ENCODE results near the gene UBE2D2.
"Not testable (repeated sequence)": the region's sequence is repeated elsewhere in the genome, so short reads cannot be mapped to it uniquely, and the experiment has no call there.

UBE2D2 gene

DNA sequence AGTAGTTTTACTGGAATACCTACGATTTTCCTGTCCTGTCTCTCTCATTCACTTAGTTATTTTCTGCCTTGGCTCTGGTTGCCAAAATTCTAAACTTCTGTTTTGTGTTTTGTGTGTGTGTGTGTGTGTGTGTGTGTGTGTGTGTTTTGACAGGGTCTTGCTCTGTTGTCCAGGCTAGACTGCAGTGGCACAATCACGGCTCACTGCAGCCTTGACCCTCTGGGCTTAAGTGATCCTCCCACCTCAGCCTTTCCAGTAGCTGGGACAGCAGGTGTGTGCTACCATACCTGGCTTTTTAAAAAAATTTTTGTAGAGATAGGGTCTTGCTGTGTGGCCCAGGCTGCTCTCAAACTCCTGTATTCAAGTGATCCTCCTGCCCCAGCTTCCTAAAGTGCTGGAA, 17.2 kb downstream of the UBE2D2 start:
- in situ Hi-C loops (cut with MboI; ENCODE audit: low sequenced_read_pairs), result no loop called here

DNA sequence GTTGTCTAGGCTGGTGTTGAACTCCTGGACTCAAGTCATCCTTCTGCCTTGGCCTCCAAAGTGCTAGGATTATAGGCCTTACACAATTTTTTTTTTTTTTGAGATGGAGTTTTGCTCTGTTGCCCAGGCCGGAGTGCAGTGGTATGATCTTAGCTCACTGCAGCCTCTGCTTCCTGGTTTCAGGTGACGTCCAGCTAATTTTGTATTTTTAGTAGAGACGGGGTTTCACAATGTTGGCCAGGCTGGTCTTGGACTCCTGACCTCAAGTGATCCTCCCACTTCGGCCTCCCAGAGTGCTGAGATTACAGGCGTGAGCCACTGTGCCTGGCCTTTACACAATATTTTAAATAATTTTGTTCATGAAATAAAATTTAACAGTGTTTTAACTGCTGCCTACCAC, 21.0 kb downstream of the UBE2D2 start:
- in situ Hi-C loops (cut with MboI; ENCODE audit: low sequenced_read_pairs), result not testable (repeated sequence)

DNA sequence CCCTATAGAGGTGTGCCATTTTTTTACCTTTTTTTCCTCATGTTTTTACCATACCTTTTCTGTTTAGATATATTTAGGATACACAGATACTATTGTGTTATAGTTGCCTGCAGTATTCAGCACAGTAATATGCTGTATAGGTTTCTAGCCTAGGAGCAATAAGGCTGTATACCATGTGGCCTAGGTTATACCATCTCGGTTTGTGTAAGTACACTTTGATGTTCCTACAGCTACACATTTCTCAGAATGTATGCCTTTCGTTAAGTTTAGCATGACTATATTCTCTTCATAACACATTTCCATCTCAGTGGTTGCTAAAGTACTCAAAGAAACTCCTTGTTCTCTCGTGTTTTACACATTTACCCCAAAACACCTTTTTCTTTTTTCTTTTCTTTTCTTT, 23.0 kb downstream of the UBE2D2 start:
- in situ Hi-C loops (cut with MboI; ENCODE audit: low sequenced_read_pairs), result no loop called here

DNA sequence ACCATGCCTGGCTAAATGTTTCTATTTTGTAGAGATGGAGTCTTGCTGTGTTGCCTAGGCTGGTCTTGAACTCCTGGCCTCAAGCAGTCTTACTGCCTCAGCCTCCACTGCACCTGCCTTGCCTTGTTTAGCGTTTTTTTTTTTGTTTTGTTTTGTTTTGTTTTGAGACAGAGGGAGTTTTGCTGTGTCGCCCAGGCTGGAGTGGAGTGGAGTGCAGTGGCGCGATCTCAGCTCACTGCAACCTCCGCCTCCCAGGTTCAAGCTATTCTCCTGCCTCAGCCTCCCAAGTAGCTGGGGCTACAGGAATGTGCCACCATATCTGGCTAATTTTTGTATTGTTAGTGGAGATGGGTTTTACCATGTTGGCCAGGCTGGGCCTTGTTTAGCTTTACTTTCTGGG, 27.0 kb downstream of the UBE2D2 start:
- in situ Hi-C loops (cut with MboI; ENCODE audit: low sequenced_read_pairs), result not testable (repeated sequence)

DNA sequence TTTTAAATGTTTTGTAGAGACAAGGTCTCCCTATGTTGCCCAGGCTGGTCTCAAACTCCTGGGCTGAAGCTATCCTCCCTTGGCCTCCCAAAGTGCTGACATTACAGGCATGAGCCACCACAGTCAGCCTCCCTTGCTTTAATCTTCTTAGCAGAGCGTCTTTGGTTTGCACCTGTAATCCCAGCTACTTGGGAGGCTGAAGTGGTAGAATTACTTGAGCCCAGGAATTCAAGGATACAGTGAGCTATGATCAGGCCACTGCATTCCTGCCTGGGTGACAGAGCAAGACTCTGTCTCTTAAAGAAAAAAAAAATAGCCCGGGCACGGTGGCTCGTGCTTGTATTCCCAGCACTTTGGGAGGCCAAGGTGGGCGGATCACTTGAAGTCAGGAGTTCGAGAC, 27.8 kb downstream of the UBE2D2 start:
- in situ Hi-C loops (cut with MboI; ENCODE audit: low sequenced_read_pairs), result no loop called here

DNA sequence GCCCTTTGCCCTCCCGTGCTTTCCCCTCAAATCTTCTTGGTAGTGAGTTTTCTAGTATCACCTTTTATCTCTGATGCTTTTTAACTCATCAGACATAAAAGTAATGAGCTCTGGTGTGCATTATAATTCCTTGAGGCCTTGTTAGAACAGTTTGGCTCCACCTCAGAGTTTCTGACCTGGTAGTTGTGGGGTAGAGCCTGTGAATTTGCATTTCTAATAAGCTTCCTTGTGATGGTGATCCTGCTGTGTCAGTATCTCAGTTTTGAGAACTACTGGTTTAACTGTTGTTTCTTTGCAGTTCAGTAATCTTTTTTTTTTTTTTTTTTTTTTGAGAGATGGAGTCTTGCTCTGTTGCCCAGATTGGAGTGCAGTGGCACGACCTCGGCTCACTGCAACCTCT, 31.1 kb downstream of the UBE2D2 start:
- in situ Hi-C loops (cut with MboI; ENCODE audit: low sequenced_read_pairs), result no loop called here

DNA sequence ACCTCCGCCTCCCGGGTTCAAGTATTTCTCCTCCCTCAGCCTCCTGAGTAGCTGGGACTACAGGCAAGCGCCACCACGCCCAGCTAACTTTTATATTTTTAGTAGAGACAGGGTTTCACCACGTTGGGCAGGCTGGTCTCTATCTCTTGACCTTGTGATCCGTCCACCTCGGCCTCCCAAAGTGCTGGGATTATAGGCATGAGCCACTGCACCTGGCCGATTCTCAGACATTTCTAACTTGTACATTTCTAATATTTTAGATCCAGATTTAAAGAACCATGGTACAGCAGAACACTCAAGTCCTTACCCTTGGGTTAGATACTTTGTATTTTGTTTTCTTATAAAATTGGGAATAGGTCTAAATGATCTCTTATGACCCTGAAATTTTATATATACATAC, 31.9 kb downstream of the UBE2D2 start:
- in situ Hi-C loops (cut with MboI; ENCODE audit: low sequenced_read_pairs), result not testable (repeated sequence)

DNA sequence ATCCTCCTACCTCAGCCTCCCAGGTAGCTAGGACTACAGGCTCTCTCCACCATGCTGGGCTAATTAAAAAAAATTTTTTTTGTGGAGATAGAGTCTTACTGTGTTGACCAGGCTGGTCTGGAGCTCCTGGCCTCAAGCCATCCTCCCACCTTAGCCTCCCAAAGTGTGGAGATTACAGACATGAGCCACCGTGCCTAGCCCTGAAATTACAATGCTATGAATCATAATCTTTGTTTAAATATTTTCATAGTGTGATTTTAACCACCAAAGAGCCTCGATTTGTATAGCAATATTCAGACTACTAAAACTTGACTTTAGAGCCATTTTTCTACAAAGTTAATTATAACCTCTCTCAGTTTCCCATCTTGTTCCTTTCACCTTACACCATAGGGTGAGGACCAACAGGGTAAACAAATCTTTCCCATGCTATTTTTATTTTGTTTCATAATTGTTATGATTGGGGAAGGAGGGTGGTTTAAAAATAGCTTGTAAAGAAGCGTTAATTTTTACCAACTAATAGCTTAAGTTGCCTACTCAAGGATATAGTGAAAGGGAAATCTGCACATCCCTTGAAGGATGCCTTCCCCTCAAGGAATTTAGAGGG, 32.7 kb downstream of the UBE2D2 start:
- in situ Hi-C loops (cut with MboI; ENCODE audit: low sequenced_read_pairs), result no loop called here

DNA sequence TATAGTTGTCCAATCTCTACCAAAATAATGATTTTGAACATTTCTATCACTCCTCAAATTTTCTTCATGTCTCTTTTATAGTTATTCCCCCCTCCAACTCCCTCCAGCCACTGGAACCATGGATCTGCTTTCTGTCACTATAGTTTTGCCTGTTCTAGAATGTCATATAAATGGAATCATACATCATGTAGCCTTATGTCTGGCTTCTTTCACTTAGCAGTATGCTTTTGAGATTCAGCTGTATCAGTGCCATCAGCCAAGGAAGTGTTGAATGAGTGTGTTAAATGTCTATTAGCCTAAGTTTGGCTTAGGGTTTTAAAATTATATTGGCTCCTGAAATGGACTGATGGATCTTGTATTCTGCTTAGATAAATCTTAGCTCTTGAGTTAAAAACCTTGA, 36.0 kb downstream of the UBE2D2 start:
- in situ Hi-C loops (cut with MboI; ENCODE audit: low sequenced_read_pairs), result no loop called here

DNA sequence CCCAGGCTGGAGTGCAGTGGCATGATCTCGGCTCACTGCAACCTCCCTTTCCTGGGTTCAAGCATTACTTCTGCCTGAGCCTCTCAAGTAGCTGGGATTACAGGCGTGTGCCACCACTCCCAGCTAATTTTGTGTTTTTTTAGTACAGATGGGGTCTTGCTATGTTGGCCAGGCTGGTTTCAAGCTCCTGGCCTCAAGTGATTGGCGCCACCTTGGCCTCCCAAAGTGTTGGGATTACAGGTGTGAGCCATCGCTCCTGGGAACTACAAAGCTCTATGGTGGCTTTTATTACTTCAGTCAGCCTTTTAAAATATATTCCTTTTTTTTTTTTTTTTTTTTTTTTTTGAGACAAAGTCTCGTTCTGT, 37.4 kb downstream of the UBE2D2 start:
- in situ Hi-C loops (cut with MboI; ENCODE audit: low sequenced_read_pairs), result not testable (repeated sequence)

DNA sequence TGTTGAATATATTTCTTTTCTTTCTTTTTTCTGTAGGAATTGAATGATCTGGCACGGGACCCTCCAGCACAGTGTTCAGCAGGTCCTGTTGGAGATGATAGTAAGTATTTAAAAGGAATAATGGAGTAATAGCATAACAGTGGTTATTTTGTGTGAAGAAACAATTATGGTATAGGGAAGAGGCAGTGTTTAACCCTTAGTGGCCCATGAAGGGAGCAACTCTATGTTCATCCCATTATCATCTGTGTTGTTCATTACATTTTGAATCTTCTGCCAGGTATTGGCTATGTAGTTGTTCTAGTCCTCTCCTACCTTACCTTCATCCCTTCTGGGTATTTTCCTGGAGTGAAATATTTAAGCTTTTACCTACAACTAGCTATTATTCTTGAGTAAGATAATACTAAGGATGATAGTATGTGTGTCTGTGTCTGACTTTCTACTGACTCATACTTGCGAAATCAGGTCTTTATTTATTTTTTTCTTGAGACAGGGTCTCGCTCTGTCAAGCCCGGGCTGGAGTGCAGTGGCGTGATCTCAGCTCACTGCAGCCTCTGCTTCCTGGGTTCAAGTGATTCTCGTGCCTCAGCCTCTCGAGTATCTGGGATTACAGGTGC, 39.3 kb downstream of the UBE2D2 start:
- in situ Hi-C loops (cut with MboI; ENCODE audit: low sequenced_read_pairs), result no loop called here

DNA sequence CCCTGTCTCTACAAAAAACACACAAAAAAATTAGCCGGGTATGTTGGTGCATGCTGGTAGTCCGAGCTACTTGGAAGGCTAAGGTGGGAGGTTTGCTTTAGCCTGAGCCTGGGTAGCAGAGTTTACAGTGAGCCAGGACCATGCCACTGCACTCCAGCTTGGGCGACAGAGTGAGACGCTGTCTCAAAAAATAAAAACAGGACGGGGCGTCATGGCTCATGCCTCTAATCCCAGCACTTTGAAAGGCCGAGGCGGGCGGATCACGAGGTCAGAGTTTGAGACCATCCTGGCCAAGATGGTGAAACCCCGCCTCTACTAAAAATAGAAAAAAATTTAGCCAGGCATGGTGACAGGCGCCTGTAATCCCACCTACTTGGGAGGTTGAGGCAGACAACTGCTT, 40.3 kb downstream of the UBE2D2 start:
- in situ Hi-C loops (cut with MboI; ENCODE audit: low sequenced_read_pairs), result no loop called here

DNA sequence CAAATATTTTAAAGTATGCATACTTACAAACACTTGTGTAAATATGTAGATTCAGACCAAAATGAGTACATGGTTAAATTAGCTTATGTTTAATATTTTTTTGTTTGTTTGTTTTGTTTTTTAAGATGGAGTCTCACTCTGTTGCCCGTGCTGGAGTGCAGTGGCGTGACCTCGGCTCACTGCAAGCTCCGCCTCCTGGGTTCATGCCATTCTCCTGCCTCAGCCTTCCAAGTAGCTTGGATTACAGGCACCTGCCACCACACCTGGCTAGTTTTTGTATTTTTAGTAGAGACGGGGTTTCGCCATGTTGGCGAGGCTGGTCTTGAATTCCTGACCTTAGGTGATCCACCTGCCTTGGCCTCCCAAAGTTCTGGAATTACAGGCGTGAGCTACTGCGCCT, 40.8 kb downstream of the UBE2D2 start:
- in situ Hi-C loops (cut with MboI; ENCODE audit: low sequenced_read_pairs), result not testable (repeated sequence)

DNA sequence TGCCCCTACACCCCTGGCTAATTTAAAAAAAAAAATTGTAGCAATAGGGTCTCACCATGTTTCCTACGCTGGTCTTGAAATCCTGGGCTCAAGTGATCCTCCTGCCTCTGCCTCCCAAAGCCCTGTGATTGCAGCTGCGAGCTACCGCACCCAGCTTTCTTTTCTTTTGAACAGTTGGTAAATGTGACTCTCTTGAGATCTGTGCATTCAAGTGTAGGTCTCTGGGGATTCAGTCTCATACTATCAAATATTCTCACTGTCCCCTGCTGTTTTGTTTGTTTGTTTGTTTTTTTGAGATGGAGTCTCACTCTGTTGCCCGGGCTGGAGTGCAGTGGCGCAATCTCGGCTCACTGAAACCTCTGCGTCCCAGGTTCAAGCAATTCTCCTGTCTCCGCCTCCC, 44.7 kb downstream of the UBE2D2 start:
- in situ Hi-C loops (cut with MboI; ENCODE audit: low sequenced_read_pairs), result no loop called here

DNA sequence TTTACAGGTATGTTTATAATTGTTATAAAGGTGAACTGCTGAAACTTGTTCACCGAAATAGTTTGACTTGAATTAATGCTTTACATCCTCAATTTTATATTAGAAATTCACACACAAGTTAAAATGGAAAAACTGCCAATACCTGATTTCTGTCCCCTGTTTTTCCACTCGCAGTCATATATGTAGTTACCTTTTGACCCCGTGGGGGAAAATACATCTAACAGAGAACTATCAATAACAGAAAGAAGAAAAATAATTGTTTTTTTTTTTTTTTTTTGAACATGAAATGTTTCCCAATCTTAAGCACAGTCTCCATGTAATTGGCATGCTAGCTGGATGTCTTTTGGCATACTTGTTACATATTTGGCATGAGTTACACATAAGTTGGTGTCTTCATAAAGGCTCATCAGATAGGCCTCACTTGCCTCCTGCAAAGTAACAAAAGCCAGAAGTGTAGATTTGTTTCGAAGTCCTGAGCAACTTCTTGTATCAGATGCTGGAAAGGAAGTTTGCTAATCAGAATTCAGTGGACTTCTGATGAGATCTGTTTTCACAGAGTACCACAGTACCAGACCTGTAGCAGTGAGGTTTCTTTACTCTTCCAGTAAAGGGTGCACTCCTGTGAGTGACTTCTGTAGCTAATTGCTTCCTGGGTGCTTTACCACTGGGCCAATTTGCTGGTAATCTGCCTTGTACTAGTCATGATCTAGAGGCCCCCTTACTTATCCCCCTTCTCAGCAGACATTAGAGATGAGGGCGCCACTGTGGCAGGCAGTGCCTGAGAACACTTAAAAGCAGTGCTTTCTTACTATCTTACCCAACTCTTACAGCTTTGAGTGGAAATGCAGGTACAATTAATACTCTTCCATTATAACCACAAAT, 50.8 kb downstream of the UBE2D2 start:
- in situ Hi-C loops (cut with MboI; ENCODE audit: low sequenced_read_pairs), result no loop called here

DNA sequence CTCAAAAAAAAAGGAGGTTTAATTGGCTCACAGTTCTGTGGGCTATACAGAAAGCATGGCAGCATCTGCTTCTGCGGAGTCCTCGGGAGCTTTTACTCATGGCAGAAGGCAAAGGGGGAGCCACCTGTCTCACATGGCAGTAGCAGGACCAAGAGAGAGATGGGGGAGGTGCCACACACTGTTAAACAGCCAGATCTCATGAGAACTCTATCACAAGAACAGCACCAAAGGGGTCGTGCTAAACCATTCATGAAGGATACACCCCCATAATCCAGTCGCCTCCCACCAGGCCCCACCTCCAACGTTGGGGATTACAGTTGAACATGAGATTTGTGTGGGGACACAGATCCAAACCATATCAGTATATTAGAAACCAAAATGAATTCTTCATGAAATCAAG, 58.7 kb downstream of the UBE2D2 start:
- in situ Hi-C loops (cut with MboI; ENCODE audit: low sequenced_read_pairs), result no loop called here

DNA sequence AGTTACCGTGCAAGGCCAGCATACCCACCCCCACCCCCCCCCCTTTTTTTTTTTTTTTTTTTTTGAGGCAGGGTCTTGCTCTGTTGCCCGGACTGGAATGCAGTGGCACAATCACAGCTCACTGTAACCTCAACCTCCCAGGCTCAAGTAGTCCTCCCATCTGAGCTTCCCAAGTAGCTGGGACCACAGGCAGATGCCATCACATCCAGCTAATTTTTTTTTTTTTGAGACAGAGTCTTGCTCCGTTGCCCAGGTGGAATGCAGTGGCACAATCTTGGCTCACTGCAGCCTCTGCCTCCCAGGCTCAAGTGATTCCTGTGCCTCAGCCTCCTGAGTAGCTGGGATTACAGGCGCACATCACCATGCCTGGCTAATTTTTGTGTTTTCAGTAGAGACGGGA, 64.3 kb downstream of the UBE2D2 start:
- in situ Hi-C loops (cut with MboI; ENCODE audit: low sequenced_read_pairs), result loop anchor here (25.0 kb wide), 1 partner anchor 137 kb away; no protein-coding TSS in a partner anchor

DNA sequence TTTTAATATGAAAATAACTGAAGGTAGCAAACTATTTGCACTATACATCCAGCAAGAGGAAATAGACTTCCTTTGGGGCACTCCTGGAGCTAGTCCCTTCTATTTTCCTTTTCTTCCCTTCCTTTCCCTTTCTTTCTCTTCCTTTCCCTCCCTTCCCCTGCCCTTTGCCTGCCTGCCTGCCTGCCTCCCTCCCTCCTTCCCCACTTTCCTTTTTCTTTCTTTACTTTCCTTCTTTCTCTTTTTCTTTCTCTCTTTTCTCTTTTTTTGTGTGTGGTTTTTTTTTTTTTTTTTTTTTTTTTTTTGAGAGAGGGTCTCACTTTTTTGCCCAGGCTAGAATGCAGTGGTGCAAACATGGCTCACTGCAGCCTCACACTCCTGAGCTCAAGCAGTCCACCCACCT, 69.7 kb downstream of the UBE2D2 start:
- in situ Hi-C loops (cut with MboI; ENCODE audit: low sequenced_read_pairs), result loop anchor here (25.0 kb wide), 1 partner anchor 131 kb away; no protein-coding TSS in a partner anchor

DNA sequence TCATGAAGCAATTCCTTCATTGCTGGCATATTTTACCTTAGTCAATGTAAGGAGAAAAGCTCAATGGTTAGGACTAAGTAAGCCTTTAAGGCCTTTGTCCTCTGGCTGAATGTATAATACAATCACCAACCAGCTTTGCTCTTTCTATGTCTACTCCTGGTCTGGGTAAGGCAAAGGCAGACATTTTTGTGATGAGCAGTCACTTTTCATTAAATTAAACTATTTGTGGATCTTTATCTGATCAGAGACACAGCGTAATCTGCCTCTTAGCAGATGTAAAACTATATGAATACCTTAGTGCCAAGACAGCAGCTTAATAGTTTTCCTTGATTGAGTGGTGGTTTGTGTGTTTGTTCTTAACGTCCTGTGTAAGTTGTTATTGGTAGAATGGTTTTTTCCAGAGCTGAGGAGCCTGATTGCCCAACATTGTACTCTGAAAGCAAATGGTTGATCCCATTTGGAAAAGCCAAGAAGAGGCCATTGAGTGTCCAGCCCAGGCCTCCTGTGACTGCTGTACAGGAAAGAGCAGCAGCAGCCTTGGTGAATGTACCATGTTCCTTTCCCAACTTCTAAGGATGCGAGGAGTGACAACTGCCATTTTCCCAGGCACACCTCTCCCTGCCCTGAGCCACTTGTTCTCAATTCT, 70.5 kb downstream of the UBE2D2 start:
- in situ Hi-C loops (cut with MboI; ENCODE audit: low sequenced_read_pairs), result loop anchor here (25.0 kb wide), 1 partner anchor 131 kb away; no protein-coding TSS in a partner anchor

DNA sequence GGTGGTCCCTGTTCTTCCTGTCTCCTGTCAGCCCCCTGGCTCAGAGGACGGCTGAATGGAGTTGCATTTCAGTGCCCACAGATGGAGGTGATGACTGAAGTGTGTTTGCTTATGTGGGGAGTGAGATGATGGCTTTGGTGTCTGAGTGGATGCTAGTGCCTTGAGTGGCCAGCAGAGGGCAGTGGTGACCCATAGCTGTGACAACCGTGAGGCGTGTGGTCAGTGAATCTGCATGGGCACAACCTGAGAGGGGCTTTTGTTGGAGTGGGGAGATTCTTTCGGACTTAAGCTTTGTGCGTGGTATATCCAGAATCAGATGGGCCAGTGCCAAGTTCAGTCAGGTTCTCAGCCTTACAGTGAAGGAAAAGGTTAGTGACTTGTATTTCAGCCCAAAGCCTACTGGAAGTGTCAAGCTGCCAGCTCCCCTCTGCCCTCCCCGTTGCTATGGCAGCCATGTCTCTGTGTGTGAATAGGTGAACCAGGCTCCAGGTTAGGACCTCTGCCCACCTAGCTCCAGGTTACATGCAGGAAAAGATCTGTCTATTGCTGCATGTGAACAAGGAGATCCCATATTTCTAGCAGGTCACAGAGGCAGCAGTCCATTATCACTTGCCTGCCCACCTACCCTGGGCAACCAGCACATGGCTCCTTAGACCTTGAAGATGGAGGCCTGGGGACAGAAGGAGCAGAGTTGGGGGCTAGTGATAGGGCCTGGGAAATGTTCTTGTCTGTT, 72.3 kb downstream of the UBE2D2 start:
- in situ Hi-C loops (cut with MboI; ENCODE audit: low sequenced_read_pairs), result loop anchor here (25.0 kb wide), 1 partner anchor 129 kb away; no protein-coding TSS in a partner anchor

DNA sequence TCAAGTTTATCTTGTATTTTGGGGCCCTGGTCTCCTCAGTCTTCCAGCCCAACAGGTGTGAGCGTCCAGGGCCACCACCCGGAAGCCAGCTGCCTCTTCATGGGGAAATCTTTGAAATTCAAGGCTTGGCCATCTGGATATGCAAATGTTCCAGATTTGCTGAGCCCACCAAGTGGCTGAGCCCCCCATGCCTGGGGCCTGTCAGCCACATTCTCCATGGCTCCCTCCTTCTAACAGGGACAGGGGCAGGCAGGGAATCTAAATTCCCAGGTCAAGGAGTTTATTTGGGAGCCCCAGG, 72.8 kb downstream of the UBE2D2 start:
- in situ Hi-C loops (cut with MboI; ENCODE audit: low sequenced_read_pairs), result loop anchor here (25.0 kb wide), 1 partner anchor 128 kb away; no protein-coding TSS in a partner anchor
